Neural cell (in vitro differentiated cells): Measurements from ENCODE around the gene NRIP3. TPM values are rescaled to one million over a fixed set of nuclear protein-coding genes. Genes with fewer than 3 reads are reported as not detected.

ENCODE experiments used
- H2AFZ ChIP-seq: fragments of 200-600, 300-800 bp; sonication (generic), shearing (Covaris generic); 2 replicates; pipeline ENCODE4 v1.6.0; 2014; ENCODE audit warnings: low read depth, mild to moderate bottlenecking, antibody characterized with exemption, low read length, moderate library complexity
- H3F3A ChIP-seq: fragments of 200-600 bp; shearing (Covaris generic); 2 replicates; pipeline ENCODE4 v1.6.1; 2016; ENCODE audit warnings: mild to moderate bottlenecking, moderate library complexity, mixed read lengths, antibody characterized with exemption, low read length; ENCODE audit not compliant: insufficient read depth, poor library complexity, severe bottlenecking
- H3K27ac ChIP-seq: fragments of 200-600, 300-800 bp; sonication (generic), shearing (Covaris generic); 2 replicates; pipeline ENCODE4 v1.5.1; 2014; ENCODE audit warnings: mild to moderate bottlenecking, low read length, moderate library complexity
- H3K27me3 ChIP-seq: fragments of 300-800, 200-600 bp; sonication (generic), shearing (Covaris generic); 2 replicates; pipeline ENCODE4 v1.6.0; 2014; ENCODE audit warnings: mild to moderate bottlenecking, low read depth, low read length, moderate library complexity; ENCODE audit not compliant: insufficient read depth
- H3K36me3 ChIP-seq: fragments of 300-800, 200-600 bp; sonication (generic), shearing (Covaris generic); 2 replicates; pipeline ENCODE4 v1.5.1; 2014; ENCODE audit warnings: mild to moderate bottlenecking, antibody characterized with exemption, low read length, moderate library complexity; ENCODE audit not compliant: insufficient read depth
- H3K4me2 ChIP-seq: fragments of 300-800, 200-600 bp; sonication (generic), shearing (Covaris generic); 2 replicates; pipeline ENCODE4 v1.6.0; 2014; ENCODE audit warnings: mild to moderate bottlenecking, low read length
- H3K4me3 ChIP-seq: fragments of 300-800, 200-600 bp; sonication (generic), shearing (Covaris generic); 2 replicates; pipeline ENCODE4 v1.5.1; 2014; ENCODE audit warnings: mild to moderate bottlenecking, low read length, moderate library complexity
- H3K79me2 ChIP-seq: fragments of 200-600 bp; shearing (Covaris generic); replicated peaks from 2 replicates; pipeline ENCODE4 v1.6.0; 2014; ENCODE audit warnings: mild to moderate bottlenecking, low read length, moderate library complexity; ENCODE audit not compliant: insufficient read depth
- H3K9ac ChIP-seq: fragments of 300-800, 200-600 bp; sonication (generic), shearing (Covaris generic); 2 replicates; pipeline ENCODE4 v1.6.1; 2016; ENCODE audit warnings: mild to moderate bottlenecking, low read length, mixed read lengths
- H3K9me2 ChIP-seq: fragments of 200-600 bp; shearing (Covaris generic); 2 replicates; pipeline ENCODE4 v1.6.1; 2016; ENCODE audit warnings: mild to moderate bottlenecking, low read length, mixed read lengths; ENCODE audit not compliant: insufficient read depth
- H3K9me3 ChIP-seq: fragments of 200-600, 300-800 bp; sonication (generic), shearing (Covaris generic); 2 replicates; pipeline ENCODE4 v1.6.1; 2016; ENCODE audit warnings: mild to moderate bottlenecking, mixed run types, low read length, moderate library complexity, mixed read lengths
- H4K20me1 ChIP-seq: fragments of 200-600 bp; shearing (Covaris generic); 2 replicates; pipeline ENCODE4 v1.6.1; 2016; ENCODE audit warnings: mild to moderate bottlenecking, mixed run types; ENCODE audit not compliant: insufficient read depth
- EP300 ChIP-seq: fragments of 450-650 bp; conservative IDR thresholded peaks from 2 replicates; pipeline ENCODE4 v1.6.1; 2014; ENCODE audit warnings: antibody characterized with exemption, mild to moderate bottlenecking, moderate library complexity; ENCODE audit not compliant: poor library complexity, severe bottlenecking
- EZH2 ChIP-seq: fragments of 200-600, 300-800 bp; shearing (Covaris generic), sonication (generic); IDR thresholded peaks from 2 replicates; pipeline ENCODE4 v1.6.1; 2014; ENCODE audit warnings: antibody characterized with exemption, low read length, borderline replicate concordance, mild to moderate bottlenecking; ENCODE audit not compliant: insufficient read depth, poor library complexity, severe bottlenecking
- MXI1 ChIP-seq: fragments of 450-650 bp; conservative IDR thresholded peaks from 2 replicates; pipeline ENCODE4 v1.6.1; 2014; ENCODE audit warnings: antibody characterized with exemption, mild to moderate bottlenecking; ENCODE audit not compliant: poor library complexity, severe bottlenecking
- POLR2AphosphoS5 ChIP-seq: IDR thresholded peaks from 2 replicates; pipeline ENCODE4 v1.6.1; 2012
- RAD21 ChIP-seq: fragments of 450-650 bp; conservative IDR thresholded peaks from 2 replicates; pipeline ENCODE4 v1.6.1; 2014; ENCODE audit warnings: antibody characterized with exemption, mild to moderate bottlenecking, moderate library complexity
- SMC3 ChIP-seq: fragments of 450-650 bp; conservative IDR thresholded peaks from 2 replicates; pipeline ENCODE4 v1.6.1; 2014; ENCODE audit warnings: antibody characterized with exemption, mild to moderate bottlenecking, moderate library complexity; ENCODE audit not compliant: poor library complexity
- TAF1 ChIP-seq: IDR thresholded peaks from 2 replicates; pipeline ENCODE4 v1.6.1; 2012; ENCODE audit warnings: low read depth
- polyA plus RNA-seq: library from polyadenylated mRNA; depleted of rRNA; stranded (reverse); fragments of >200 nt; gene quantifications from 2 replicates; pipeline ENCODE4 v1.2.3, GENCODE V29; 2014
- TF ChIP-seq, protein P1 (sequence below): fragments of 450-650 bp; IDR thresholded peaks from 2 replicates; pipeline ENCODE4 v1.5.1; 2014; ENCODE audit warnings: antibody characterized with exemption, mild to moderate bottlenecking, moderate library complexity; ENCODE audit not compliant: poor library complexity, severe bottlenecking
- TF ChIP-seq, protein P2 (sequence below): IDR thresholded peaks from 2 replicates; pipeline ENCODE4 v1.6.1; 2012; ENCODE audit warnings: borderline replicate concordance

The NRIP3 gene
- polyA plus RNA-seq, 1 donor from 2014 or later = 8.8 TPM

DNA sequence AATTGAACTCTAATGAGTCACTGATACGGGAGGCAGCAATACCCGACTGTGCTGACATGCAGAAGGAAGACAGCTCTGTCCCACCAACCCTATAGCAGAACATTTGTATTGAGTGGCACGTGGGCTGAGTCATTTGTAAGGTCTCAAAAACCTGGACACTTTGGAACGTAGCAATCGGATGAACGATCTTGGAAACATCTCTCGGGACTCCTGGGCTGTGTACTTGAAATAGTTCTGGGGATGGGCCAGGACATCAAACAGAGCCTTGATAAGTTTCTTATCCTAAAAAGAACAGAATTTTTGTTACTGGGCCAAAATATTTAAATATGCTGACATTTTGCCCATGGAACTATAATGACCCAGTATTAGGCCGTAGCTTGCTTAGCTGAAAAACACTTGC lies 17.1 kb upstream of the NRIP3 start:
- no peaks in the 10 kb centered on the region for H4K20me1 ChIP-seq
- no peak overlapping the region for H3K4me2 ChIP-seq
- no peak for TF ChIP-seq EZH2
- no peaks in the 10 kb centered on the region for H3F3A ChIP-seq
- H2AFZ ChIP-seq = no peak overlapping the region
- H3K9me3 ChIP-seq = no peaks in the 10 kb centered on the region
- no peaks in the 10 kb centered on the region for H3K9me2 ChIP-seq
- H3K79me2 ChIP-seq = no peaks in the 10 kb centered on the region
- no peaks in the 10 kb centered on the region for H3K36me3 ChIP-seq
- no peak overlapping the region for H3K4me3 ChIP-seq
- H3K27me3 ChIP-seq = no peaks in the 10 kb centered on the region
- no peak overlapping the region for H3K27ac ChIP-seq
- no peak overlapping the region for H3K9ac ChIP-seq

DNA sequence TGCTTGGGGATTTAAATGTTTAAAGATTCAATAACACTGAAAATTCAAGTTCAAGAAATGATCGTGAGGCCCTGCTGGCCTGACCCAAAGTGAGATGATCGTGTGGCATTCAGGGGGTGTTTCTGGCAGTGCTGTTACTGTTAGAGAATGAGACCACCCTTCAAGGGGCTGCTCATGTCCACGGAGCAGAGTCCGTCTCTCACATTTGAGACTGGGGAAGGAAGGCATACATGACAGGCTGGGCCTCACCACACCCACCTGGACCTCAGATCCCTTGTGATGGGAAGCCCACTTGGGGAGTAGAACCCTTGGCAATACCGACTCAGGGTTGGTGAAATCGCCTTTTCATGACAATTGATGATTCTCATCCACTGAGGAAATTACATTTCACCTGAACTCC lies 16.1 kb upstream of the NRIP3 start:
- no peak overlapping the region for H3K9ac ChIP-seq
- no peaks in the 10 kb centered on the region for H3K9me2 ChIP-seq
- H3F3A ChIP-seq = no peaks in the 10 kb centered on the region
- H3K9me3 ChIP-seq = no peaks in the 10 kb centered on the region
- H3K27me3 ChIP-seq = no peaks in the 10 kb centered on the region
- TF ChIP-seq, protein P1, sequence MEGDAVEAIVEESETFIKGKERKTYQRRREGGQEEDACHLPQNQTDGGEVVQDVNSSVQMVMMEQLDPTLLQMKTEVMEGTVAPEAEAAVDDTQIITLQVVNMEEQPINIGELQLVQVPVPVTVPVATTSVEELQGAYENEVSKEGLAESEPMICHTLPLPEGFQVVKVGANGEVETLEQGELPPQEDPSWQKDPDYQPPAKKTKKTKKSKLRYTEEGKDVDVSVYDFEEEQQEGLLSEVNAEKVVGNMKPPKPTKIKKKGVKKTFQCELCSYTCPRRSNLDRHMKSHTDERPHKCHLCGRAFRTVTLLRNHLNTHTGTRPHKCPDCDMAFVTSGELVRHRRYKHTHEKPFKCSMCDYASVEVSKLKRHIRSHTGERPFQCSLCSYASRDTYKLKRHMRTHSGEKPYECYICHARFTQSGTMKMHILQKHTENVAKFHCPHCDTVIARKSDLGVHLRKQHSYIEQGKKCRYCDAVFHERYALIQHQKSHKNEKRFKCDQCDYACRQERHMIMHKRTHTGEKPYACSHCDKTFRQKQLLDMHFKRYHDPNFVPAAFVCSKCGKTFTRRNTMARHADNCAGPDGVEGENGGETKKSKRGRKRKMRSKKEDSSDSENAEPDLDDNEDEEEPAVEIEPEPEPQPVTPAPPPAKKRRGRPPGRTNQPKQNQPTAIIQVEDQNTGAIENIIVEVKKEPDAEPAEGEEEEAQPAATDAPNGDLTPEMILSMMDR = no peak
- TF ChIP-seq POLR2AphosphoS5 = no peak
- TF ChIP-seq RAD21 = no peak
- TF ChIP-seq SMC3 = no peak
- TF ChIP-seq EP300 = no peak
- TF ChIP-seq TAF1 = no peak
- TF ChIP-seq MXI1 = no peak
- TF ChIP-seq, protein P2, sequence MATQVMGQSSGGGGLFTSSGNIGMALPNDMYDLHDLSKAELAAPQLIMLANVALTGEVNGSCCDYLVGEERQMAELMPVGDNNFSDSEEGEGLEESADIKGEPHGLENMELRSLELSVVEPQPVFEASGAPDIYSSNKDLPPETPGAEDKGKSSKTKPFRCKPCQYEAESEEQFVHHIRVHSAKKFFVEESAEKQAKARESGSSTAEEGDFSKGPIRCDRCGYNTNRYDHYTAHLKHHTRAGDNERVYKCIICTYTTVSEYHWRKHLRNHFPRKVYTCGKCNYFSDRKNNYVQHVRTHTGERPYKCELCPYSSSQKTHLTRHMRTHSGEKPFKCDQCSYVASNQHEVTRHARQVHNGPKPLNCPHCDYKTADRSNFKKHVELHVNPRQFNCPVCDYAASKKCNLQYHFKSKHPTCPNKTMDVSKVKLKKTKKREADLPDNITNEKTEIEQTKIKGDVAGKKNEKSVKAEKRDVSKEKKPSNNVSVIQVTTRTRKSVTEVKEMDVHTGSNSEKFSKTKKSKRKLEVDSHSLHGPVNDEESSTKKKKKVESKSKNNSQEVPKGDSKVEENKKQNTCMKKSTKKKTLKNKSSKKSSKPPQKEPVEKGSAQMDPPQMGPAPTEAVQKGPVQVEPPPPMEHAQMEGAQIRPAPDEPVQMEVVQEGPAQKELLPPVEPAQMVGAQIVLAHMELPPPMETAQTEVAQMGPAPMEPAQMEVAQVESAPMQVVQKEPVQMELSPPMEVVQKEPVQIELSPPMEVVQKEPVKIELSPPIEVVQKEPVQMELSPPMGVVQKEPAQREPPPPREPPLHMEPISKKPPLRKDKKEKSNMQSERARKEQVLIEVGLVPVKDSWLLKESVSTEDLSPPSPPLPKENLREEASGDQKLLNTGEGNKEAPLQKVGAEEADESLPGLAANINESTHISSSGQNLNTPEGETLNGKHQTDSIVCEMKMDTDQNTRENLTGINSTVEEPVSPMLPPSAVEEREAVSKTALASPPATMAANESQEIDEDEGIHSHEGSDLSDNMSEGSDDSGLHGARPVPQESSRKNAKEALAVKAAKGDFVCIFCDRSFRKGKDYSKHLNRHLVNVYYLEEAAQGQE = no peak
- TF ChIP-seq EZH2 = no peak
- no peak overlapping the region for H3K4me3 ChIP-seq
- H4K20me1 ChIP-seq = no peaks in the 10 kb centered on the region
- H3K27ac ChIP-seq = no peak overlapping the region
- no peak overlapping the region for H3K4me2 ChIP-seq
- no peak overlapping the region for H2AFZ ChIP-seq
- H3K79me2 ChIP-seq = no peaks in the 10 kb centered on the region
- no peaks in the 10 kb centered on the region for H3K36me3 ChIP-seq

DNA sequence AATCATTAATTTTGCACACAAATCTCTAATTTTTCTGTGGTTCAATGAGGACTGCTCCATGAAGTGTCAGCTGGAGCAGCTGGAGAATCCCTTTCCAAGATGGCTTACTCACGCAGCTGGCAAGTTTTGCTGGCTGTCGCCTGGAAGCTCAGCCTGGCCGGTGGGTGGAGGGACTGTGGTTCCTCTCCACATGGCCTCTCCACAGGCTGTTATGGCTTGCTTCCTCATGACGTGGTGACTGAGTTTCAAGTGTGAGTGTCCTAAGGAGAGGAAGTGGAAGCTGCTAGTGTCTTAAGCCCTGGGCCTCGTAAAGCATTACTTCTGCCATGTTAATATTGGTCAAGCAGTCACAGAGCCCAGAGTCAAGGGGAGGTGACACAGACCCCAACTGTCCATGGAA lies 14.0 kb upstream of the NRIP3 start:
- TF ChIP-seq MXI1 = no peak
- Histone ChIP-seq H3K4me2 (no peak overlapping the region), H4K20me1 (no peaks in the 10 kb centered on the region), H3K9me2 (no peaks in the 10 kb centered on the region), H3K9ac (no peak overlapping the region), H3K36me3 (no peaks in the 10 kb centered on the region), H3K4me3 (no peak overlapping the region), H3K27me3 (no peaks in the 10 kb centered on the region), H3F3A (no peaks in the 10 kb centered on the region), H3K9me3 (no peaks in the 10 kb centered on the region), H3K79me2 (no peaks in the 10 kb centered on the region), H2AFZ (no peak overlapping the region), H3K27ac (no peak overlapping the region)
